Measurements from ENCODE around the gene WFS1.

DNA sequence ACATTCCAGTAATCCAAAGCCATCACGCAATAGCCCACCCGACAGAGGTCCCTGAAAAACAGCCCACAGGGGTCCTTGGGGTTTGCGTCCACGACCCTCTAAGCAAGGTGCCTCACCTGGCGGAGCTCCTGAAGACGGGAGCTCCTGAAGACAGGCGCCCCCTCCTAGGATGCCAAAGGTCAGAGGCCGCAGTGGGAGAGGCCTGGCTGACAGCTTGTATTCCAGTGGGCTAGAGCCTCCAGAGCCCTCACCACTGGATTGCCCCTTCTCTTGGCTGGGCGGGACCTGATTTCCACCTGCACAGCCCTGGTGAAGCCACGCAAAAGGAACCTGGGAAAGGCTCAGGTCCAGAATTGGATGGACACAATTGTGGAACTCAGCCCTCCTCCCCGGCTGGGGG lies 29.7 kb upstream of the WFS1 start:
- no peak for TF ChIP-seq EZH2 (IDR thresholded peaks at IDR 0.05)
- no peak for TF ChIP-seq POLR2AphosphoS5 (IDR thresholded peaks at IDR 0.05; ENCODE audit: borderline replicate concordance, low read depth, low read length)
- no peak for TF ChIP-seq FOXP2 (optimal IDR thresholded peaks at IDR 0.05; ENCODE audit: control extremely low read depth, extremely low read length, insufficient read depth)

All from SK-N-MC (cell line).